Measurements from ENCODE around the gene PFKFB4.

DNA sequence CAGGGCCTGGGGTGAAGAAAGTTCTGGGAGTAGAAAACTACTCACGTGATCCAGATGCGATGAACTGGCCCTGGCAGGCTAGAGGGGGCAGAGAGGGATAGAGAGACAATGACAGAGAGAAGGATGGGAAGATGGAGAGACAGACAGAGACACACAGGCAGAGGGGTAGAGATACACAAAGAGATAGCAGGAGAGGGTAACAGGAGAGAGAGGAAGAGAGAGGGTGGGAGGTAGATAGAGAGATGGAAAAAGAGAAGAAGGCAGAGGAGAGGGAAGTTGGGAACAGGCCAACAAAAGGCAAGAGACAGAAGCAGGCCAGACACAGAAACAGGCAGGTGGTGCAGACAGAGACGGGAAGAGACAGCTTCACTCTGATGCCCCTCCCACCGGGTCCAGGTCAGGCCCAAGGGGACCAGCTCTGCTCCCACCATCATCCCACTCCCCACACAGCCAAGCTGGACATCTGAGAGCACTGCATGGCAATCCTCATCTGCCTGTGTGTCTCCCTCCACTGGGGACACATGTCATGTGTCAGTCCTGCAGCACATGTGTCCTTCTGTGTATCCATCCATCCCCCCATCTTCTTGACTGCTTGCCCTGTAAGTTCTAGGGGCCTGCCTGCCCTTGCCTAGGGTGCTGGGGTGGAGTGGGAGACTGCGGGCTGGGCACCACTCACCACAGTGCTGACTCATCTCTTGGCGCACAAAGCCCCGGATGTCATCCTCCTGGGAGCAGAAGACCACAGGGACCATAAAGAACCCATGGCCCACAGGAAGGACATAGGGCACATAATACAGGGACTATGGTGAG lies 9.2 kb upstream of the PFKFB4 start:
- TF ChIP-seq POLR2A (IDR thresholded peaks at IDR 0.05), result no peak
- TF ChIP-seq, protein P1, sequence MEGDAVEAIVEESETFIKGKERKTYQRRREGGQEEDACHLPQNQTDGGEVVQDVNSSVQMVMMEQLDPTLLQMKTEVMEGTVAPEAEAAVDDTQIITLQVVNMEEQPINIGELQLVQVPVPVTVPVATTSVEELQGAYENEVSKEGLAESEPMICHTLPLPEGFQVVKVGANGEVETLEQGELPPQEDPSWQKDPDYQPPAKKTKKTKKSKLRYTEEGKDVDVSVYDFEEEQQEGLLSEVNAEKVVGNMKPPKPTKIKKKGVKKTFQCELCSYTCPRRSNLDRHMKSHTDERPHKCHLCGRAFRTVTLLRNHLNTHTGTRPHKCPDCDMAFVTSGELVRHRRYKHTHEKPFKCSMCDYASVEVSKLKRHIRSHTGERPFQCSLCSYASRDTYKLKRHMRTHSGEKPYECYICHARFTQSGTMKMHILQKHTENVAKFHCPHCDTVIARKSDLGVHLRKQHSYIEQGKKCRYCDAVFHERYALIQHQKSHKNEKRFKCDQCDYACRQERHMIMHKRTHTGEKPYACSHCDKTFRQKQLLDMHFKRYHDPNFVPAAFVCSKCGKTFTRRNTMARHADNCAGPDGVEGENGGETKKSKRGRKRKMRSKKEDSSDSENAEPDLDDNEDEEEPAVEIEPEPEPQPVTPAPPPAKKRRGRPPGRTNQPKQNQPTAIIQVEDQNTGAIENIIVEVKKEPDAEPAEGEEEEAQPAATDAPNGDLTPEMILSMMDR (IDR thresholded peaks at IDR 0.05), result no peak
